Measurements from ENCODE around the gene LRSAM1.

Gene LRSAM1

DNA sequence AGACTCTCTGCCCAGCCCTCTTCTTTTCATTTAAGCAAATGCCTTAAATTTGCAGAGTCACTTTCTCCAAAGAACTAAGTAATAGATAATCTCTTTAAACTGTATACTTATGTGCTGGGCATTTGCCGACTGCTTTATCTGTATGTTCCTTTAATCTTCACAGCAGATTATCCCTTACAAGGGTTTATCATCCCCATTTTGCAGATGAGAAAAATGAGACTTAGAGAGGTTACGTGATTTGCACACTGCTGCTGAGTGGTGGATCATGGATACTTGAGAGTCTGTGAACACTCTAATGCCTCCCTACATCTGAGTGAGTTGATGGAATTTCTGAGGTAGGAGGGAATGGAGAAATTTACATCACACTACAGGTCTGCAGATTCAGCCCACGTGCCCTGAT, 23.0 kb upstream of the LRSAM1 start:
- no peak overlapping the region for H3K4me3 ChIP-seq (ENCODE audit: low read depth, low read length)
- TF ChIP-seq, protein P1, sequence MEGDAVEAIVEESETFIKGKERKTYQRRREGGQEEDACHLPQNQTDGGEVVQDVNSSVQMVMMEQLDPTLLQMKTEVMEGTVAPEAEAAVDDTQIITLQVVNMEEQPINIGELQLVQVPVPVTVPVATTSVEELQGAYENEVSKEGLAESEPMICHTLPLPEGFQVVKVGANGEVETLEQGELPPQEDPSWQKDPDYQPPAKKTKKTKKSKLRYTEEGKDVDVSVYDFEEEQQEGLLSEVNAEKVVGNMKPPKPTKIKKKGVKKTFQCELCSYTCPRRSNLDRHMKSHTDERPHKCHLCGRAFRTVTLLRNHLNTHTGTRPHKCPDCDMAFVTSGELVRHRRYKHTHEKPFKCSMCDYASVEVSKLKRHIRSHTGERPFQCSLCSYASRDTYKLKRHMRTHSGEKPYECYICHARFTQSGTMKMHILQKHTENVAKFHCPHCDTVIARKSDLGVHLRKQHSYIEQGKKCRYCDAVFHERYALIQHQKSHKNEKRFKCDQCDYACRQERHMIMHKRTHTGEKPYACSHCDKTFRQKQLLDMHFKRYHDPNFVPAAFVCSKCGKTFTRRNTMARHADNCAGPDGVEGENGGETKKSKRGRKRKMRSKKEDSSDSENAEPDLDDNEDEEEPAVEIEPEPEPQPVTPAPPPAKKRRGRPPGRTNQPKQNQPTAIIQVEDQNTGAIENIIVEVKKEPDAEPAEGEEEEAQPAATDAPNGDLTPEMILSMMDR (IDR thresholded peaks at IDR 0.05; ENCODE audit: low read depth, low read length) = no peak

DNA sequence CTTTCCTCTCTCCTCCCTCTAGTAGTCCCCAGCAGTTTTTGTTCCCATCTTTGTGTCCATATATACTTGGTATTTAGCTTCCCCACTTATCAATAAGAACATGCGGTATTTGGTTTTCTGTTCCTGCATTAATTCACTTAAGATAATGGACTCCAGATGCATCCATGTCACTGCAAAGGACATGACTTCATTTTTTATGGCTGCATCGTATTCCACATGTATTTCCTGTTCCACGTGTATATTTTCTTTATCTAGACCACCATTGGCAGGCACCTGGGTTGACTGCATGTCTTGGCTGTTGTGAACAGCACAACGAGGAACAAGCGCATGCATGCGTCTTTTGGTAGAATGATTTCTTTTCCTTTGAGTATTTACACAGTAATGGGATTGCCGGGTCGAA, 20.9 kb upstream of the LRSAM1 start:
- H3K4me3 ChIP-seq (ENCODE audit: low read depth, low read length) = no peak overlapping the region

DNA sequence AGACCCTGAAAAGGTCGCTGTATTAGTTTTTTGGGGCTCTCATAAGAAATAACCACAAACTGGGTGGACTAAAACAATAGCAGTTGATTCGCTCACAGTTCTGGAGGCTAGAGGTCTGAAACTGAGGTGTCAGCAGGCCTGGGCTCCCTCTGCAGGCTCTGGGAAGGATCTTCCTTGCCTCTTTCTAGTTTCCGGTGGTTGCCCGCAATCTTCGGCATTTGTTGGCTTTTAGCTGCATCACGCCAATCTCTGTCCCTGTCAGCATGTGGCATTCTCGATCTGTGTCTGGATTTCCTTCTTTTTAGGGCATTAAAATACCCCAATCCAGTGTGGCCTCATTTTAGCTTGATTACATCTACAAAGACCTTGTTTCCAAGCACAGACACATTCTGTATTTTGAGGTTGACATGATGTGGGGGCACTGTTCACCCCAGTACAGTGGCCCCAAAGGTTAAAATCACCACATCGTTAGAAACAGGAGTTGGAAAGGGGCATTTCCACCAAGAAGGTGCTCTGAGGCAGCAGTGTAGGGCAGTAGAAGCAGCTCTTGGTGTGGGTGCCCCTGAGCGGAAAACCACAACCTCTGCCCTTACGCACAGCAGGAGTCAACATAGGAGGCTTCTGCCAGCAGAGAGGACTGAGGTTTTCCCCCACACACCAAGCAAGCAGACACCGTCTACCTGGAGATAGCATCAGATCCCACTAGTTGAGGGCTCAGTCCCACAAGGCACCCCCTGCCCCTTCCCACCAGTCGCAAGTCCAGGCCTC, 13.6 kb upstream of the LRSAM1 start:
- TF ChIP-seq, protein P1 (IDR thresholded peaks at IDR 0.05; ENCODE audit: low read depth, low read length) = no peak
- no peak overlapping the region for H3K4me3 ChIP-seq (ENCODE audit: low read depth, low read length)

More for the DNA sequence above, 20.9 kb upstream of the LRSAM1 start:
- TF ChIP-seq, protein P1 (IDR thresholded peaks at IDR 0.05; ENCODE audit: low read depth, low read length) = no peak

DNA sequence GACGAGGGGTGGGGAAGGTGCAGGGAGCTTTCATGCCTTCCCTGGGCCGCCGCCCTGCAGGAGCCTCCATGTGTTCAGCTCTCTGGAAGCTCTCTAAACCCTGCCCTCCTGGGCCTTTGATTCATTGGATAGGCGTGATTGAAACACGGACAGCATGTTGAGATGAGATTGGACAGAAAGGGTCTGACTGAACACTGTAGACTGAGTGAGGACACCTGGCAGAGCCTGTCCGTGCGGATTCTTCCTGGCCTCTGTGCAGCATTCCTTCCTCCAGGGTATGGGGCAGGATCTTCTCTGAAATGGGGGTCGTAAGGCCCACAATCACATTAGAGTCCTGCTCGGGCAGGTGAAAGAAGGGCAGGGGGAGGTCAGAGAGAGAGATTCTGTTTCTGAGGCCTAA, 12.9 kb upstream of the LRSAM1 start:
- no peak overlapping the region for H3K4me3 ChIP-seq (ENCODE audit: low read depth, low read length)
- TF ChIP-seq, protein P1 (IDR thresholded peaks at IDR 0.05; ENCODE audit: low read depth, low read length) = no peak

DNA sequence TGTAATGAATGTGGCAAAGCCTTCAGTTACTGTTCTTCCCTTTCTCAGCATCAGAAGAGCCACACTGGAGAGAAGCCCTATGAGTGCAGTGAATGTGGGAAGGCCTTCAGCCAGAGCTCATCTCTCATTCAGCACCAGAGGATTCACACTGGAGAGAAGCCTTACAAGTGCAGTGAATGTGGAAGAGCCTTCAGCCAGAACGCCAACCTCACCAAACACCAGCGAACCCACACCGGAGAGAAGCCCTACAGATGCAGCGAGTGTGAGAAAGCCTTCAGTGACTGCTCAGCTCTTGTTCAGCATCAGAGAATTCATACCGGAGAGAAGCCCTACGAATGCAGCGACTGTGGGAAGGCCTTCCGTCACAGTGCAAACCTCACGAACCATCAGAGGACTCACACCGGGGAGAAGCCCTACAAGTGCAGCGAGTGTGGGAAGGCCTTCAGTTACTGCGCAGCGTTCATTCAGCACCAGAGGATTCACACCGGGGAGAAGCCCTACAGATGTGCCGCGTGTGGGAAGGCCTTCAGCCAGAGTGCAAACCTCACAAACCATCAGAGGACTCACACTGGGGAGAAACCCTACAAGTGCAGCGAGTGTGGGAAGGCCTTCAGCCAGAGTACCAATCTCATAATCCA, 6.9 kb upstream of the LRSAM1 start:
- TF ChIP-seq, protein P1 (IDR thresholded peaks at IDR 0.05; ENCODE audit: low read depth, low read length) = no peak
- no peak overlapping the region for H3K4me3 ChIP-seq (ENCODE audit: low read depth, low read length)

DNA sequence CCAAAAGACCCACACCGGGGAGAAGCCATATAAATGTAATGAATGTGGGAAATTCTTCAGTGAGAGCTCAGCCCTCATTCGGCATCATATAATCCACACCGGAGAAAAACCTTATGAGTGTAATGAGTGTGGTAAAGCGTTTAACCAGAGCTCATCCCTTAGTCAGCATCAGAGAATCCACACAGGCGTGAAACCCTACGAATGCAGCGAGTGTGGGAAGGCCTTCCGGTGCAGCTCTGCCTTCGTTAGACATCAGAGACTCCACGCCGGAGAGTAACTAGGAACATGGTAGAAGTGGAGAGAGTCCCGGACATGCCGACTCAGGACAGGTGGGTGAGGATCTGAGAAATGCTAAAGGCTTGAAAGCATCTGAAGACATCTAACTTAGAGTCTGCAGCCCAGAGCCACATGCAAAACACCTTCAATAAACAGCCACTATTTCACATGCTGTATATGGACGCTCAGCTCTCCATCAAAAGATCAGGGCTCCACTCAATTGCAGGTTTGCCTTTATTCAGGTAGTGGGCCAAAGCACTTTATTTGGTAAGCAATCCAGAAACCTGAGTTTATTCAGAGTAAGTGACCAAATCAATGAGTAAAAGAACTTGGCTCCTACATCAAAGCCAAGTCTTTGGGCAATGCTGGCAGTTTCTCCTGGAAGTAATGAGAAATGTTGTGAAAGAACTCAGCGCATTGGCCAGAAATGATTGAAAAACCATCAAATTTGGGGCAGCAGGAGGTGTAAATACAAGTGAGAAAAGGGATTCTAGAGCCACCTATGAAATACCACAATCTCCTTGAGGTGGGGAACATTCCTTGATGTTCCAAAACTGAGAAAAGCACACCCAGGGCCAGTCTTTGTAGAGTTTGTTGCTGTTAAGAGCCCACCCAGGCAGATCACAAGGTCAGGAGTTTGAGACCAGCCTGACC, 6.1 kb upstream of the LRSAM1 start:
- TF ChIP-seq, protein P1 (IDR thresholded peaks at IDR 0.05; ENCODE audit: low read depth, low read length) = no peak
- no peak overlapping the region for H3K4me3 ChIP-seq (ENCODE audit: low read depth, low read length)

Data from WI38 (cell line).